ENCODE results near the gene LEMD2. TPM values are rescaled to one million over a fixed set of nuclear protein-coding genes. Genes with fewer than 3 reads are reported as not detected.
A peak's percentile ranks its signal among the peaks of the same experiment; 100 is the strongest.

LEMD2 gene
- polyA plus RNA-seq, 4 donors, result 59.2 to 77.7 (median 65.9) TPM

- no peak for DNase-seq (ENCODE audit: low read depth in 4 of 4, low spot score in 3 of 4)
Measured at GRCh38 chr6:33820243-33820642, 31.3 kb upstream of the LEMD2 start.

GRCh38 chr6:33819021-33819420 lies 30.1 kb upstream of the LEMD2 start:
- DNase-seq (ENCODE audit: low read depth in 4 of 4, low spot score in 3 of 4), result no peak

DNA sequence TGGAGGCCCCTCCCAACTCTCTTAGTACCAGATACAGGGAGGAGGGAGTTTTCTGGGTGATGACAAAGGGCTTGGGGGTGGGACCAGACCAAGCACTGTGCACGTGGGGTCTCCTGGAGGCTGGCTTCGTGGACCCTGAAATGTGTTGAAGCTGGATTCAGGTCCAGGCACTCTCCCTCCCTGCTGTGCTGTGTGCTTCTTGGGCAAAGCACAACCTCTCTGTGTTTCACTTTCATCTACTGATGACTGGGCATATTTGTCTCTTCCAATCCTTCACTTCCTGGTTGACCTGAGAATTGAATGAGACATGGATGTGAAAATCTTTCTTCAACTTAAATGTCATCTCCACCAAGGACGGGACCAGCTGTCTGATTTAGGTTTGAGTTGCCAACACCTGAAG lies 29.4 kb upstream of the LEMD2 start:
- no peak for DNase-seq (ENCODE audit: low read depth in 4 of 4, low spot score in 3 of 4)

DNA sequence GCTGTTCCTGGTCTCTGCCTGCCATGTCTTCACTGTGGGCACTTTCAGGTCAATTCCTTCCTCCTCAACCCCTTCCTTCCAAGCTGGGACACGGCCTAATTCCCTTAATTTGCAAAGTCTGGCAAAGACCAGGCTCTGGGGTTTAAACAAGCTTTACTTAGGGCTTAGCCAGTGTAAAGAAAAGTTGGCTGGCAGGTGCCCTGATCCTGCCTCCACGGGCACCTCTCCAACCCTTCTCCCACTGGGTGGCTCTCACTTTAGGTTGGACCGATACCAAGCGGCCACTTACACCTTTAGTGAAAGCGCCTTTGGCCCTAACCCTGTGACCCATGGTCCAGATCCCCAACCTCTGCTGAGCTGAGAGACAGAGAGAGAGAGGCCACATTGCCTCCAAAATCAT lies 28.6 kb upstream of the LEMD2 start:
- DNase-seq (ENCODE audit: low read depth in 4 of 4, low spot score in 3 of 4), result no peak

DNA sequence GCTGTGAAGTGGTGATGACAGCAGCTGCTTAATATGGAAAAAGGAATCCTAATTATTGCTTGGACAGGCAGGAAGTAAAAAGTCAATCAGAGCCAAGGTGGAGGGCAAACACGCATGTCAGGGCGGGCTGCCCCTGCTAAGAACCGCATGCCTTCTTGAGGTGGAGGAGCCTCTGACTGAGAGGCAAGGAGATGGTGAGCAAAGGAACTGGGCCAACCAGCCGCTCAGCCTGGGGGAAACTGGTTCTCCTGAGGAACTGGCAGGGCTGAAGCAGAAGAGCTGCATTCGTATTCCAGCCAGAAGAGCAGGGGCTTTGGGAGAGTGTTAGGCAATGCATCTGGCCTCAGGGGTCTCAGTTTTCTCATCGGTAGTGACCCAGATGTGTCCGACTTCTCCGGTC lies 28.0 kb upstream of the LEMD2 start:
- no peak for DNase-seq (ENCODE audit: low read depth in 4 of 4, low spot score in 3 of 4)

DNA sequence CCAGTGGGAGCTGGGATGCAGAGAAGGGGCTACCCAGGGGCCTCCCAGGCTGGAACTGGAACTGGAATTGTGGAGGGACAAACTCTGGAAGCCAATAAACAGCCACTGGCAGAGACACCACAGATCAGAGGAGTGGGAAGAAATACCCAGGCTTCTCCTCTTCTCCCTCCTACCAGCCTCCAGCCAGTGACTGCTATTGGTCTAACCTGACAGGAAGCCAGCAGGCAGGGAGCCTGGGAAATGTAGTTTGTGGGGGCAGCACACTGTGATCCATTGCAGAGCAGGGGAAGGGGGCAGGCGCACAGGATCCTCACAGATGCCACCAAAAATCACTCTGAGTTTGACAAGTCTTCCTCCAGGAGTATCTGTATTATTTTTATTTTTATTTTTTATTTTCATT lies 26.9 kb upstream of the LEMD2 start:
- no peak for DNase-seq (ENCODE audit: low read depth in 4 of 4, low spot score in 3 of 4)

DNA sequence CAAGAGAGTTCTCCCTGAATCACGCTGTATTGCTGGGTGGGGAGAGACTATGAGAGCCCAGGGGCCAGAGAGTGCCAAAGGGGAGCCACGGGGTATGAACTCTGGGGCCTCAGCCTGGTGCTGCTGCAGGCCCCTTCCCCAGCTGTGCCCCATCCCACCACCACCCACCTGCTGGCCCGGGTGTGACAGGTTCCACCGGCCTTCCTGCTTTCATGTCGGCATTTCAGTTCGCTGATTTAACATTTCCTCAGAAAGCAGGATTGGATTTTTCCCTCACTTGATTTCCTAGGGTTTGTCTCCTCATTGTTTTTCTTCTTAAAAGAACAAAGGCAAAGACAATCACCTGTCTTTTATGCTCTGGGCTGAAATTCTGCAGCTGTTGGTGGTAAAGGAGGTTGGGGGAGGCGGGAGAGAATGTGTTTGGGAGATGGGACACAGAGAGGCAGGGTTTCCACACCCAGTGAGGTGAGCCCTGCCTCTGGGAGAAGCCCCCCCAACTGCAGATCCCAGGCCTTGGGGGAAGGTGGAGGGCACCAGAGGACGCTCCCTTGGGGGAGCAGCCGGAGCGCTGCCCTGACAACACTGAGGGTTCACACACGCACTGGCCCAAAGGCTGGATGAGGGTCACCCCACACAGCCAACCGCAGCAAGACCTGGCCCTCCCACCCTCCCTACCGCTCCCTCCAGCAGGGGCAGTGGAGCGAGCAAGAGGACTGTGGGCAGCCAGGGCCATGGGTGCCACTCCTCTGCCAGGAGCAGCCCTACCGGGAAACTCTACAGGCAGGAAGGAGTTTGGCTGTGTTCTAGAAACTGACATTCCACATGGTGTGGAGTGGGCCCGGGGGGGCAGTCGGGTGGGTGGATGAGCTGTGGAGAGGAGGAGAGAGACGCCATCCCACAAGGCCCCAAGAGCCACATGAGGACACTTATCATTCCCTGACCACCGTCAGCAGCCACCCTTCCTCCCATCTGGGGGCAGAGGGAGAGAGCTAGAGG lies 25.4 kb upstream of the LEMD2 start:
- no peak for DNase-seq (ENCODE audit: low read depth in 4 of 4, low spot score in 3 of 4)

- DNase-seq (ENCODE audit: low read depth in 4 of 4, low spot score in 3 of 4), result no peak
Measured at GRCh38 chr6:33813246-33813904, 24.4 kb upstream of the LEMD2 start.

- peak; percentile 52 to 77 (median 64) for DNase-seq (ENCODE audit: low read depth in 4 of 4, low spot score in 3 of 4)
Measured at GRCh38 chr6:33812669-33813068, 23.7 kb upstream of the LEMD2 start.

- DNase-seq (ENCODE audit: low read depth in 4 of 4, low spot score in 3 of 4), result no peak
Measured at GRCh38 chr6:33809594-33809993, 20.7 kb upstream of the LEMD2 start.

DNA sequence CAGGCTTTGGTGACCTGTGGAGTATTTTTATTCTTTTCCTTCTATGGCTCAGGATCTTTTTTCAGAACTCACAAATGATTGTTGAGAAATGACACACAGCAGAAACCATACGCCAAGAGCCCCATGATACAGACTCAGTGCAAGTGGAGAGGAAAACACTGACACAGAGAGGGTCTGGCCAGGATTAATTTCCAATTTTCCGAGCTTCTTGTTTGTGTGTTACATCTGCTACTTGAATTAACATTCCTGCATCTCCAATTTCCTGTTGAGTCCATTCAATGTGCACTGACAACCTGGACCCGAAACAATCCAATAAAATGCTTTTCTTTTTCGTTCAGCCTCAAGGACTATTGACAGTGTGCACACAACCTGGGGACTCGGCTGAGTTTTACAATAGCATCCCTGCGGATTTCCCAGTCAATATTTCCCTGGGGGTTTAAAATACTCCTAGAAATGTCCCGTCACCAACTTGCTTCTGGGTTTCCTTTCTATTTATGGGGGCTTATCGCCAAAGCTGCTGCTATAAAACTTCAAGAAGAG lies 19.8 kb upstream of the LEMD2 start:
- no peak for DNase-seq (ENCODE audit: low read depth in 4 of 4, low spot score in 3 of 4)

GRCh38 chr6:33807606-33808005 lies 18.7 kb upstream of the LEMD2 start:
- no peak for DNase-seq (ENCODE audit: low read depth in 4 of 4, low spot score in 3 of 4)

DNA sequence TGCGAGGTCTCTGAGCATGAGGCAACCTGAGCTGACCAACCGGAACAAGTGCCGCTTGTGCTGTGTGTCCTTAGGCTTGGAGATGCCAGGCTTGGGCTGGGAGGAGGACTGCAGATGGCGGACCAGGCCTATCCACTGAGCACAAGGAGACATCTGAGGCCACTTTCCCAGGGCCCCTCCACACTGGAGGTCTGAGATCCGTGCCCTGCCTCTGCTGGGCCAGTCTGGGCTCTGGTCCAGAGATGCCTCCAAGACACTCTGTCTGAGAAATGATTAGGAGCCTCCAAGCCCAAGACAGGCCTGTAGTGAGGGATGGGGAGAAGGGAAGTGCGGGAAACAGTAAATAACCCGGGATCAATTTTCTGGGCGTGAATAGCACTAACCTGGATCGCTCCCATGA lies 17.9 kb upstream of the LEMD2 start:
- no peak for DNase-seq (ENCODE audit: low read depth in 4 of 4, low spot score in 3 of 4)

- DNase-seq (ENCODE audit: low read depth in 4 of 4, low spot score in 3 of 4), result no peak
Measured at GRCh38 chr6:33803571-33804053, 14.7 kb upstream of the LEMD2 start, which contains the start of gene MLN. MLN (minus strand) TSS chr6:33804003; CDS start chr6:33801163, 2,840 bp downstream.

GRCh38 chr6:33802186-33802958 lies 13.4 kb upstream of the LEMD2 start:
- no peak for DNase-seq (ENCODE audit: low read depth in 4 of 4, low spot score in 3 of 4)

DNA sequence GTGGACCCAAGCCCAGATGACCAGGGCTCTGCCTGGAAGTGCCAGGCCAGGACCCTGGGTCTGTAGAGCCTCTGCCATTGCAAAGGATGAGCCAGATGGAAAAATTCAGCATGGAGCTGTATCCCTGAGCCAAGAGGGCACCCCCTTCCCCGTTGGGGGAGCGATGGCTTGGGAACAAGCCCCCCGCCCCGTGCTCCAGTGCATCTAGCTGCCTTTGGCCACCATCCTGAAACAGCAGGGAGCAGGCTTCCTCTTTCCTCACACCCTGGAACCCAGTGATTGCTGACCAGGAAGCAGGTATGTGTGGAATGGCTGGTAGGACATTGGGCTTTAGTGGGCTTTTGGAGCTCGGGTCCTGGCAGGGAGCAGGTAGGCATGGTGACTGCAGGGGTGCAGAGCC lies 12.7 kb upstream of the LEMD2 start:
- no peak for DNase-seq (ENCODE audit: low read depth in 4 of 4, low spot score in 3 of 4)

DNA sequence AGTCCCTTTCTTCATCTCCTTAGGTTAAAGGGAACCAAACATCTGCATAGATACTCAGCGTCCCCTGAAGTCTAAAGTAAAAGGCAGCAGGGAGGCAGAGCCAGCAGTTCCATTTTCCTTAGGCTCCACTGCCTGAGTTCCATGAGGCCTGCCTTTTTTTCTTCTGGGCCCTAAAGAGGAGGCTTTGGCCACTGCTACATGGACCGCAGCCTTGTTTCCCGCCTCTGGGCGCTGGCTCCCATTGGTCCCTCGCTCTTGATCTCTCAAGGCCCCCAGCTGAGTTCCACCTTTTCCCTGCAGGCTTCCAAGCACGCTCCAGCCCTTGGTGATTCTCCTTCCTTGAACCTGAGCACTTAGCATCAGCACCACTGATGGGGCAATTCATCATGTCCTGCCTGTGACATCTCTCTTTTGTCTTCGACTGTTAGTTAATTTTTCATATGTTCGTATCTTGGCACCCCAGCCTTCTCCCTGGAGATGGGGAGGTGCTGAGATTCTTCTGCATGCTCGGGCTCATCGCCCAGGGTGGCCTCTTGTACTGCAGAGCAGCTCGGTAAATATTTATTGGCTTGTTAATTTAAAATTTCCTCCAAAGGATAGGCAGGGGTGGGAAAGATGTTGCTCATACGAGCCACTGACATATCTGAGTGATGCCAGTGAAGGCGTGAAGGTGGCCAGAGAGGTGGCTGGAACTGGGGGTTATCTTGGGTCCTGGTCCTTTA lies 11.5 kb upstream of the LEMD2 start:
- no peak for DNase-seq (ENCODE audit: low read depth in 4 of 4, low spot score in 3 of 4)

GRCh38 chr6:33799454-33800113 lies 10.7 kb upstream of the LEMD2 start:
- DNase-seq (ENCODE audit: low read depth in 4 of 4, low spot score in 3 of 4), result no peak

DNA sequence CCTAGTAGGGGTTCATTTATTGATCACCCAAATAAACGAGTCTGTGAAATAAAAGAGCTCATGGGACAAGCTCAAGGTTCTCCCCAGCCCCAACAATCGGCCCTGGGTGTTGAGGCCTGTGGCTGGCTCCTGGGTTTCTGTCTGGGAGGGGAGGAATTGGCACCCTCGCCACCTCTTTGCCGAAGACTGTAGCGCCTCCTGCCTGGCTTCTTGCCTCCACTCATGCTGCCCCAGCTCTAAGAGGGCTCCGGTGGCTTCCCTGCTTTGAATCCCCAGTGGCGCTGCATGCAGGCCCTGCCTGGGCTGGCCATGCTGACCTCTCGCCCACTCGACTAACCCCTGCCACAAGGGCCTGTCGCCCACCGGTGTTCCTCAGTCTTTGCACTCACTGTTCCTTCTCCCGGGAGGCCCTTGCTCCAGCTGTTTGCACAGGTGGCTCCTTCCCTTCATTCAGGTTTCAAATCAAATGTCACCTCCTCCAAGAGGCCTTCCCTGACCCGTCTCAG lies 9.5 kb upstream of the LEMD2 start:
- no peak for DNase-seq (ENCODE audit: low read depth in 4 of 4, low spot score in 3 of 4)

Measured in left renal pelvis (tissue), 4 donors.